HCT116 (cell line): ENCODE results near the gene CLDN20. TPM values are rescaled to one million over a fixed set of nuclear protein-coding genes. Genes with fewer than 3 reads are reported as not detected.

Source experiments
- ATAC-seq: fragments of 200-7000 bp; cut with Tn5 transposase; 2 replicates; pipeline ENCODE4 v1.9.1; 2020; ENCODE audit warnings: mild to moderate bottlenecking, moderate library complexity
- BruUV-seq: library from RNA; stranded (reverse); fragments of 400-500 nt; replicated peaks from 2 replicates; lab custom pipeline; 2021; lab: Mats Ljungman, UMichigan
- CTCF ChIA-PET: fragments of 300-600 bp; sonication (Branson Sonifier 250); formaldehyde crosslinking; loops from one replicate; lab custom pipeline; 2021; ENCODE audit warnings: antibody characterized with exemption; lab: Charles Lee
- POLR2A ChIA-PET: fragments of 300-600, 350-600 bp; sonication (Branson Sonifier 250); formaldehyde crosslinking; loops from one replicate; lab custom pipeline; 2021; ENCODE audit warnings: antibody characterized with exemption; lab: Charles Lee
- RAD21 ChIA-PET, 2 experiments: fragments of 300-600 bp; sonication (Branson Sonifier 250); formaldehyde crosslinking; loops; one replicate each; lab custom pipeline; 2023; ENCODE audit warnings: low total read pairs in 2 of 2; ENCODE audit not compliant: uncharacterized antibody in 2 of 2, unreplicated experiment in 2 of 2, low non-redundant PET in 1 of 2; lab: Charles Lee
- DNase-seq: peaks from one replicate; pipeline ENCODE4 v3.0.0-alpha.2; 2010; ENCODE audit warnings: low read depth, low spot score
- H2AFZ ChIP-seq: fragments of 200-600 bp; shearing (Covaris generic), sonication (generic); 2 replicates; pipeline ENCODE4 v1.6.1; 2017; ENCODE audit warnings: low read depth, mixed run types, mixed read lengths, antibody characterized with exemption, low read length; ENCODE audit not compliant: poor library complexity, severe bottlenecking
- H3K27ac ChIP-seq: 2 replicates; pipeline ENCODE4 v1.5.1; 2012; ENCODE audit warnings: low read depth, low read length
- H3K27me3 ChIP-seq: fragments of 200-600 bp; sonication (generic); 2 replicates; pipeline ENCODE4 v1.6.1; 2016; ENCODE audit warnings: mixed run types, low read length, mixed read lengths; ENCODE audit not compliant: insufficient read depth
- H3K36me3 ChIP-seq, 2 experiments: fragments of 200-500 bp in 1 of 2; fragments of 200-600 bp in 1 of 2; sonication (Bioruptor generic) in 1 of 2; sonication (generic) in 1 of 2; 2 replicates each; pipeline versions ENCODE4 v1.5.1 to v1.6.1; 2014 to 2016; ENCODE audit warnings: low read length in 2 of 2, inconsistent platforms in 1 of 2, mixed read lengths in 1 of 2, mixed run types in 1 of 2; ENCODE audit not compliant: insufficient read depth in 2 of 2, control insufficient read depth in 1 of 2
- H3K4me1 ChIP-seq, 2 experiments: fragments of 200-600 bp in 1 of 2; sonication (generic) in 1 of 2; 2 replicates each; pipeline versions ENCODE4 v1.5.1 to v1.6.1; 2012 to 2017; ENCODE audit warnings: low read length in 2 of 2, inconsistent platforms in 1 of 2, mild to moderate bottlenecking in 1 of 2, mixed read lengths in 1 of 2, mixed run types in 1 of 2, moderate library complexity in 1 of 2; ENCODE audit not compliant: insufficient read depth in 2 of 2, control insufficient read depth in 1 of 2
- H3K4me2 ChIP-seq: fragments of 200-600 bp; sonication (generic); 2 replicates; pipeline ENCODE4 v1.6.1; 2017; ENCODE audit warnings: mixed run types, low read length, mixed read lengths
- H3K4me3 ChIP-seq, 2 experiments: fragments of 200-600 bp in 1 of 2; sonication (generic) in 1 of 2; replicated peaks in 1 of 2; 2 replicates each; pipeline ENCODE4 v1.5.1; 2011 to 2016; ENCODE audit warnings: low read length in 2 of 2, control low read depth in 1 of 2, low read depth in 1 of 2, mild to moderate bottlenecking in 1 of 2, mixed read lengths in 1 of 2, mixed run types in 1 of 2
- H3K79me2 ChIP-seq: fragments of 200-600 bp; sonication (generic); 2 replicates; pipeline ENCODE4 v1.6.1; 2017; ENCODE audit warnings: mild to moderate bottlenecking, mixed run types, low read length, moderate library complexity, mixed read lengths; ENCODE audit not compliant: insufficient read depth
- H3K9ac ChIP-seq: fragments of 200-600 bp; sonication (generic); 2 replicates; pipeline ENCODE4 v1.6.1; 2016; ENCODE audit warnings: low read length, mixed read lengths
- H3K9me2 ChIP-seq: fragments of 200-600 bp; sonication (generic), shearing (Covaris generic); 2 replicates; pipeline ENCODE4 v1.6.1; 2017; ENCODE audit warnings: mixed run types, mild to moderate bottlenecking, moderate library complexity; ENCODE audit not compliant: insufficient read depth
- H3K9me3 ChIP-seq, 2 experiments: fragments of 200-500 bp in 1 of 2; fragments of 200-600 bp in 1 of 2; sonication (Bioruptor generic) in 1 of 2; sonication (generic) in 1 of 2; 2 replicates each; pipeline ENCODE4 v1.6.1; 2014 to 2017; ENCODE audit warnings: low read length in 2 of 2, mixed read lengths in 2 of 2, inconsistent platforms in 1 of 2, low read depth in 1 of 2, mild to moderate bottlenecking in 1 of 2, mixed run types in 1 of 2, moderate library complexity in 1 of 2; ENCODE audit not compliant: control insufficient read depth in 1 of 2, insufficient read depth in 1 of 2
- H4K20me1 ChIP-seq: fragments of 200-600 bp; sonication (generic), shearing (Covaris generic); 2 replicates; pipeline ENCODE4 v1.6.1; 2017; ENCODE audit warnings: mixed run types, mild to moderate bottlenecking, moderate library complexity; ENCODE audit not compliant: insufficient read depth
- ATF3 ChIP-seq: IDR thresholded peaks from 2 replicates; pipeline ENCODE4 v1.6.1; 2012
- CBX3 ChIP-seq: IDR thresholded peaks from 2 replicates; pipeline ENCODE4 v1.6.1; 2012; ENCODE audit warnings: low read depth
- EGR1 ChIP-seq: IDR thresholded peaks from 2 replicates; pipeline ENCODE4 v1.6.1; 2012; ENCODE audit warnings: low read depth
- ELF1 ChIP-seq: IDR thresholded peaks from 2 replicates; pipeline ENCODE4 v1.6.1; 2012; ENCODE audit warnings: low read depth, borderline replicate concordance
- FOSL1 ChIP-seq: IDR thresholded peaks from 2 replicates; pipeline ENCODE4 v1.6.1; 2012; ENCODE audit warnings: low read depth
- JUND ChIP-seq: IDR thresholded peaks from 2 replicates; pipeline ENCODE4 v1.6.1; 2012
- MAX ChIP-seq: IDR thresholded peaks from 2 replicates; pipeline ENCODE4 v1.6.1; 2012
- REST ChIP-seq: IDR thresholded peaks from 2 replicates; pipeline ENCODE4 v1.6.1; 2012; ENCODE audit warnings: low read depth
- SP1 ChIP-seq: IDR thresholded peaks from 2 replicates; pipeline ENCODE4 v1.6.1; 2012; ENCODE audit warnings: low read depth
- SRF ChIP-seq: IDR thresholded peaks from 2 replicates; pipeline ENCODE4 v1.6.1; 2012; ENCODE audit warnings: low read depth
- TCF7L2 ChIP-seq: IDR thresholded peaks from 2 replicates; pipeline ENCODE4 v1.7.0; 2011; ENCODE audit warnings: borderline replicate concordance, inconsistent platforms; ENCODE audit not compliant: insufficient read depth, insufficient read length; ENCODE audit errors: extremely low read depth
- ZBTB33 ChIP-seq: IDR thresholded peaks from 2 replicates; pipeline ENCODE4 v1.6.1; 2011; ENCODE audit warnings: mild to moderate bottlenecking, low read length, moderate library complexity; ENCODE audit not compliant: insufficient replicate concordance; ENCODE audit errors: extremely low read depth
- intact Hi-C: fragments of 100-400 bp; cut with micrococcal nuclease; formaldehyde crosslinking; loops from 2 replicates; pipeline ENCODE4 v1.10.0; 2022
- total RNA-seq: library from RNA; stranded (reverse); gene quantifications from one replicate; pipeline ENCODE4 v1.2.1, GENCODE V29; 2021; ENCODE audit not compliant: unreplicated experiment

The CLDN20 gene
- total RNA-seq, 1 experiment from 2014 or later = not detected

- H3K4me1 ChIP-seq = peaks cover 0 to 17% of the 10 kb centered on the region in 2 experiments; a peak in 2 of 4 replicates
- ChIA-PET CTCF (no interaction called here), POLR2A (no interaction called here), RAD21 (no interaction called here)
- no peak overlapping the region for H3K9ac ChIP-seq
- H3K36me3 ChIP-seq = no peaks in the 10 kb centered on the region
- H3K9me2 ChIP-seq = no peaks in the 10 kb centered on the region
- H3K9me3 ChIP-seq = no peaks in the 10 kb centered on the region
- DNase-seq (no peak), ATAC-seq (no peak)
- H3K4me3 ChIP-seq = no peak overlapping the region
- no peaks in the 10 kb centered on the region for H3K79me2 ChIP-seq
- intact Hi-C loops = no loop called here
- no peaks in the 10 kb centered on the region for H4K20me1 ChIP-seq
- no peak overlapping the region for H3K4me2 ChIP-seq
- H2AFZ ChIP-seq = no peak overlapping the region
- H3K27ac ChIP-seq = no peak overlapping the region
- no peaks in the 10 kb centered on the region for H3K27me3 ChIP-seq
- no TSS peak for BruUV-seq
- TF ChIP-seq SRF = no peak
- TF ChIP-seq JUND = no peak
- no peak for TF ChIP-seq ELF1
- no peak for TF ChIP-seq SP1
- no peak for TF ChIP-seq FOSL1
- TF ChIP-seq REST = no peak
- TF ChIP-seq TCF7L2 = no peak
- TF ChIP-seq ZBTB33 = no peak
- no peak for TF ChIP-seq EGR1
- no peak for TF ChIP-seq CBX3
- no peak for TF ChIP-seq ATF3
- TF ChIP-seq MAX = no peak
Observed at GRCh38 chr6:155227046-155227445, 36.8 kb upstream of the CLDN20 start.
